Smooth muscle cell (in vitro differentiated cells): Measurements from ENCODE around the gene AGPAT4. TPM values are rescaled to one million over a fixed set of nuclear protein-coding genes. Genes with fewer than 3 reads are reported as not detected.

Experiments
- DNase-seq: peaks from one replicate; lab custom pipeline; 2025; ENCODE audit not compliant: unreplicated experiment; lab: John Stamatoyannopoulos, UW
- H2AFZ ChIP-seq: fragments of 200-600 bp; sonication (generic); 2 replicates; pipeline ENCODE4 v1.6.0; 2016; ENCODE audit warnings: antibody characterized with exemption, low read depth, mild to moderate bottlenecking
- H3F3A ChIP-seq: fragments of 200-600 bp; sonication (generic); 2 replicates; pipeline ENCODE4 v1.6.0; 2017; ENCODE audit warnings: antibody characterized with exemption, low read depth
- H3K27ac ChIP-seq: fragments of 200-600 bp; sonication (generic); 2 replicates; pipeline ENCODE4 v1.5.1; 2016; ENCODE audit warnings: low read depth, mild to moderate bottlenecking
- H3K27me3 ChIP-seq: fragments of 200-600 bp; sonication (generic); 2 replicates; pipeline ENCODE4 v1.6.1; 2016; ENCODE audit warnings: low read depth, mild to moderate bottlenecking
- H3K36me3 ChIP-seq: fragments of 200-600 bp; sonication (generic); 2 replicates; pipeline ENCODE4 v1.5.1; 2016; ENCODE audit warnings: low read depth
- H3K4me1 ChIP-seq: fragments of 200-600 bp; sonication (generic); 2 replicates; pipeline ENCODE4 v1.5.1; 2016; ENCODE audit warnings: low read depth
- H3K4me2 ChIP-seq: fragments of 200-600 bp; sonication (generic); 2 replicates; pipeline ENCODE4 v1.6.0; 2016; ENCODE audit warnings: mild to moderate bottlenecking
- H3K4me3 ChIP-seq: fragments of 200-600 bp; sonication (generic); 2 replicates; pipeline ENCODE4 v1.5.1; 2016; ENCODE audit warnings: mild to moderate bottlenecking
- H3K79me2 ChIP-seq: fragments of 200-600 bp; sonication (generic); 2 replicates; pipeline ENCODE4 v1.6.0; 2016; ENCODE audit warnings: low read depth, mild to moderate bottlenecking
- H3K9ac ChIP-seq: fragments of 200-600 bp; sonication (generic); 2 replicates; pipeline ENCODE4 v1.6.0; 2016; ENCODE audit warnings: low read depth
- H3K9me3 ChIP-seq: fragments of 200-600 bp; sonication (generic); replicated peaks from 2 replicates; pipeline ENCODE4 v1.5.1; 2016; ENCODE audit warnings: low read depth
- H4K20me1 ChIP-seq: fragments of 200-600 bp; sonication (generic); 2 replicates; pipeline ENCODE4 v1.6.0; 2016; ENCODE audit warnings: low read depth
- WGBS: methylation state at CpG from one replicate; pipeline ENCODE4 v1.1.7; 2016; ENCODE audit warnings: low lambda C conversion rate; 5-methylcytosine and 5-hydroxymethylcytosine counted together
- polyA plus RNA-seq: library from polyadenylated mRNA; unstranded; fragments of >200 nt; fragmentation: Nextera tagmentation; extraction: Ambion mirVana; gene quantifications from 2 replicates; pipeline ENCODE4 v1.2.1, GENCODE V29; 2016
- total RNA-seq: library from RNA; depleted of rRNA; stranded (reverse); fragments of >200 nt; gene quantifications from 2 replicates; pipeline ENCODE4 v1.2.3, GENCODE V29; 2014
- TF ChIP-seq, protein P1 (sequence below): fragments of 200-600 bp; sonication (generic); IDR thresholded peaks from 2 replicates; pipeline ENCODE4 v1.5.1; 2017; ENCODE audit warnings: borderline replicate concordance, mild to moderate bottlenecking, antibody characterized with exemption; ENCODE audit not compliant: insufficient read depth, poor library complexity, severe bottlenecking

The AGPAT4 gene
- total and polyA plus RNA-seq, 2 experiments from 2014 or later: 51.4 to 51.8 TPM

DNA sequence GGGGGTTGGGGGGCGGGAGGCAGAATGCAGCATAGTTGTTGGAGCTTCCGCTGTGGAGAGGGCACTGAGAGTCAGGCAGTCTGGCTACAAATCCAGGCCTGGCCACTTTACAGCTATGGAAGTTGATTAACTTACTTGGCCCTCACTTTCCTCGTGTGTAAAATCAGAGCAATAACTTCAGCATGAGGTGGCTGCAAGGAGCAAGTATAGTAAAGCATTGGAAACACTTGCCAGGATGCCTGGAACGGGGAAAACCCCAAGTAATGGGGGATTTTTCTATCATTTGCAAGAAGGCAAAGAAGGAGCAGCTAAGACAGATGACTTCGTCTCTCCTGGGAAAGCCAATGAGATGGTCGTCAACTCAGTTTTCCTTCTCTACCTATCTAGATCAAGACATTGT, 35.8 kb downstream of the AGPAT4 start:
- Histone ChIP-seq H3F3A (peaks cover 27% of the 10 kb centered on the region), H3K4me1 (peaks cover 13% of the 10 kb centered on the region), H3K79me2 (peaks cover 86% of the 10 kb centered on the region), H3K4me2 (no peak overlapping the region), H3K27me3 (no peaks in the 10 kb centered on the region), H3K36me3 (no peaks in the 10 kb centered on the region), H3K9ac (no peak overlapping the region), H3K9me3 (no peaks in the 10 kb centered on the region), H3K4me3 (no peak overlapping the region), H2AFZ (no peak overlapping the region), H4K20me1 (no peaks in the 10 kb centered on the region), H3K27ac (peak overlapping the region; percentile 40)
- DNase-seq: no peak
- 40% methylated on average over 6 of the region's 6 CpGs for WGBS
- TF ChIP-seq, protein P1, sequence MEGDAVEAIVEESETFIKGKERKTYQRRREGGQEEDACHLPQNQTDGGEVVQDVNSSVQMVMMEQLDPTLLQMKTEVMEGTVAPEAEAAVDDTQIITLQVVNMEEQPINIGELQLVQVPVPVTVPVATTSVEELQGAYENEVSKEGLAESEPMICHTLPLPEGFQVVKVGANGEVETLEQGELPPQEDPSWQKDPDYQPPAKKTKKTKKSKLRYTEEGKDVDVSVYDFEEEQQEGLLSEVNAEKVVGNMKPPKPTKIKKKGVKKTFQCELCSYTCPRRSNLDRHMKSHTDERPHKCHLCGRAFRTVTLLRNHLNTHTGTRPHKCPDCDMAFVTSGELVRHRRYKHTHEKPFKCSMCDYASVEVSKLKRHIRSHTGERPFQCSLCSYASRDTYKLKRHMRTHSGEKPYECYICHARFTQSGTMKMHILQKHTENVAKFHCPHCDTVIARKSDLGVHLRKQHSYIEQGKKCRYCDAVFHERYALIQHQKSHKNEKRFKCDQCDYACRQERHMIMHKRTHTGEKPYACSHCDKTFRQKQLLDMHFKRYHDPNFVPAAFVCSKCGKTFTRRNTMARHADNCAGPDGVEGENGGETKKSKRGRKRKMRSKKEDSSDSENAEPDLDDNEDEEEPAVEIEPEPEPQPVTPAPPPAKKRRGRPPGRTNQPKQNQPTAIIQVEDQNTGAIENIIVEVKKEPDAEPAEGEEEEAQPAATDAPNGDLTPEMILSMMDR: no peak

DNA sequence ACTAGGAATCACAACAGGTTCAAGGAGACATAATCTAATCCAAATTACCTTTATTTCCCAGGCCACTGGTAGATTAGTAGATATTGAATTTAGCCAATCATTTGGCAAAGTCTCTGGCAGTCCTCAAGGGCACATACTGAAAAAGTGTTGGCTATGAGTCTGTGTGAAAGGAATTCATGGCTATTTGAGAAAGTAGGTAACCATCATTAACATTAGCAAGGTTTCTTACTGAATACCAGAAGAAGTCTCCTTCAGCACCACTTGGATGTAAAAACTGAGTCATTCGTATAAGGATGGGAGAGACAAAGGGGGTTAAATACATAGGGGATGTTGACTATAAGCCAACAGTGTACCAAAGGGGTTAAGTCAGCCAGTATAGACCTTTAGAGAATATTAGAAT, 36.7 kb downstream of the AGPAT4 start:
- Histone ChIP-seq H3F3A (peaks cover 29% of the 10 kb centered on the region), H3K4me3 (no peak overlapping the region), H3K9me3 (no peaks in the 10 kb centered on the region), H3K27ac (peak overlapping the region; percentile 48), H3K36me3 (no peaks in the 10 kb centered on the region), H3K27me3 (no peaks in the 10 kb centered on the region), H2AFZ (no peak overlapping the region), H3K4me2 (peak overlapping the region; percentile 9), H3K9ac (no peak overlapping the region), H3K79me2 (peaks cover 85% of the 10 kb centered on the region), H3K4me1 (peaks cover 11% of the 10 kb centered on the region), H4K20me1 (no peaks in the 10 kb centered on the region)
- no peak for DNase-seq
- TF ChIP-seq, protein P1: no peak
- 60% methylated on average over 1 of the region's 1 CpG for WGBS

DNA sequence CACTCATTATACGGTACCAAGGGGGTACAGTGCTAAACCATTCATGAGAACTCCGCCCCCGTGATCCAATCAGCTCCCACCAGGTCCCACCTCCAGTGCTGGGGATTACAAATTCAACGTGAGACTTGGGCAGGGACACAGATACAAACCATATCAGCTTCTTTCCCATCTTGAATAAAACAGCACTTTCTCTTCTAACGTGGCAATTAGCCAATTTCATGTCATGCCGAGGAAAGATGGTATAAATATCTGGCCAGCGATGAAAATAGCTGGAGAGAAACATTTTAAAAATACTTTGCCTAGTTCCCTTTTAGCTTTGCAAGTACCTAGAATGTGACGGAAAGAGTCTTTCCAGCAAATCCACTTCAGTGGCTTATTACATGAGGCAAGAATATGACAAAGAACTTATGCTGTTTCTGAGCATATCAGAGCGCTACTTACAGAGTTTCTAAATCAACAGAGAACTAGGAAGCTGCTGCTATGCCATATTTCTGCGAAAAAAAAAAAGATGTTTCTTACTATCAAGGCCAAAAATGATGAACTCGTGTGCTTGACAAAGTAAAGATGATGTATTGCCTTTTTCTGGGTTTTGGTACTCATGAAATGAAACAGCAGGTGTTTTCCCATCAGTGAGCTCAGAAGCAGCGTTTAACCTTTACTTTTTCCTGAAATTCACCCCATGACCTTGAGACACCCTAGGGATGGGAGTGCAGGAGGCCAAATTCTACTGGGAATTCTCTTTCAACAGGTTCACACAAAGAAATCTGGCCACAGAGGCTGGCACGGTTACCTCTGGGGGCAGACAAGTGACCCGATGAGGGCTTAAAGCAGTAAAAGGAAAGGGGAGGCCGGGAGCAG, 37.9 kb downstream of the AGPAT4 start:
- 89% methylated on average over 15 of the region's 15 CpGs for WGBS
- no peak overlapping the region for H2AFZ ChIP-seq
- no peak overlapping the region for H3K4me2 ChIP-seq
- peaks cover 11% of the 10 kb centered on the region for H3K4me1 ChIP-seq
- H3K79me2 ChIP-seq: peaks cover 85% of the 10 kb centered on the region
- H3K36me3 ChIP-seq: peaks cover 3% of the 10 kb centered on the region
- no peaks in the 10 kb centered on the region for H3K9me3 ChIP-seq
- H3K27me3 ChIP-seq: no peaks in the 10 kb centered on the region
- H3K27ac ChIP-seq: peak overlapping the region; percentile 99
- TF ChIP-seq, protein P1: no peak
- peaks cover 32% of the 10 kb centered on the region for H3F3A ChIP-seq
- no peaks in the 10 kb centered on the region for H4K20me1 ChIP-seq
- H3K9ac ChIP-seq: no peak overlapping the region
- DNase-seq: no peak
- H3K4me3 ChIP-seq: no peak overlapping the region
